Stimulated activated CD4-positive, alpha-beta T cell treated with anti-CD3 and anti-CD28 coated beads, Interleukin-1b, Interleukin-23, amount 100 ng/mL, for 4 hours (primary cell): ENCODE results near the gene CSK.

ENCODE experiments used
- DNase-seq, 2 donors: peaks; one replicate each; pipeline ENCODE4 v3.0.0-alpha.2; 2020; ENCODE audit warnings: low read depth in 2 of 2

The CSK gene

GRCh38 chr15:74801311-74801997, 19.6 kb downstream of the CSK start:
- DNase-seq, result no peak

DNA sequence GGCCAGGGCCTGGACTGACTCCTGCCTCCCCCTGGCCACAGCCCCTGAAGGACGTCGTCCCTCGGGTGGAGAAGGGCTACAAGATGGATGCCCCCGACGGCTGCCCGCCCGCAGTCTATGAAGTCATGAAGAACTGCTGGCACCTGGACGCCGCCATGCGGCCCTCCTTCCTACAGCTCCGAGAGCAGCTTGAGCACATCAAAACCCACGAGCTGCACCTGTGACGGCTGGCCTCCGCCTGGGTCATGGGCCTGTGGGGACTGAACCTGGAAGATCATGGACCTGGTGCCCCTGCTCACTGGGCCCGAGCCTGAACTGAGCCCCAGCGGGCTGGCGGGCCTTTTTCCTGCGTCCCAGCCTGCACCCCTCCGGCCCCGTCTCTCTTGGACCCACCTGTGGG, 20.4 kb downstream of the CSK start:
- DNase-seq, result no peak

- DNase-seq, result no peak
Observed at GRCh38 chr15:74802862-74803447, 21.1 kb downstream of the CSK start.

DNA sequence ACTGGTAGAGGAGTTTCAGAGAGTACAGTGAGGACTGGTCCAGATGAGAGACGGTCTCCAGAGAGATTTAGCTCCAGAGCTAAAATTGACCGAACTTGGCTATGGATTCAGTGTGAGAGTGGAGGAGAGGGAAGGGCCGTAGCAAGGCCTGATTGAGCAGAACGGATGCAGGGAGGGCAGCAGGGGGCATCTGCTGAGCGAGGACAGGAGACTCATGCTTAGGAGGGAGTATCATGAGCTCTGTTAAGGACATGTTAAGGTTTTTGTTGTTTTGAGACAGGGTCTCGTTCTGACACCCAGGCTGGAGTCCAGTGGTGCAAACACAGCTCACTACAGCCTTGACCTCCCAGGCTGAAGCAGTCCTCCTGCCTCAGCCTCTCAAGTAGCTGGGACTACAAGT, 23.1 kb downstream of the CSK start:
- DNase-seq, result no peak

- DNase-seq, result no peak
Observed at GRCh38 chr15:74807282-74807681, 25.4 kb downstream of the CSK start.

DNA sequence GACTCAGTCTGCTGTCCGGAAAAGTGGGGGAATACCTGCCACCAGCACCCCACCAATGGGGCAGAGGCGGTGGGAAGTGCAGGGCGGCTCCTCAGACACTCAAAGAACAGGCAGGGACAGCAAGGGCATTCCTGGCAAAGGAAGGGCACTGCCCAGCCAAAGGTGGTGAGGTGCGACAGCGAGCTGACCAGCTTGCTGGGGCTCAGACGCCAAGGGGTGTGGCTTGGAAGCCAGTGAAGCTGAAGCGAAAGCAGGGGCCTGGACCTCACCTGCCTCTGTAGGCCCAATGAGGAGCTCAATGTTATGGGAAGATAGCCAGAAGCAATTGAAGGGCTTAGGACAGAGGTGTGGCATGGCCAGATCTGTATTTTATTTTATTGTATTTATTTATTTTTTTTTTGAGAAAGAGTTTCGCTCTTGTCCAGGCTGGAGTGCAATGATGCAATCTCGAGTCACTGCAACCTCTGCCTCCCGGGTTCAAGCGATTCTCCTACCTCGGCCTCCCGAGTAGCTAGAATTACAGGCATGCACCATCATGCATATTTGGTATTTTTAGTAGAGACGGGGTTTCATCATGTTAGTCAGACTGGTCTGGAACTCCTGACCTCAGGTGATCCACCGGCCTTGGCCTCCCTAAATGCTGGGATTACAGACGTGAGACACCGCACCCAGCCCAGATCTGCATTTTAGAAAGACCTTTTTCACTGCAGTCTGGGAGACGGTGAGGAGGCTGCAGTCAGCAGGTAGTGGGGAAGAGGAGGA, 26.4 kb downstream of the CSK start:
- DNase-seq, result no peak

DNA sequence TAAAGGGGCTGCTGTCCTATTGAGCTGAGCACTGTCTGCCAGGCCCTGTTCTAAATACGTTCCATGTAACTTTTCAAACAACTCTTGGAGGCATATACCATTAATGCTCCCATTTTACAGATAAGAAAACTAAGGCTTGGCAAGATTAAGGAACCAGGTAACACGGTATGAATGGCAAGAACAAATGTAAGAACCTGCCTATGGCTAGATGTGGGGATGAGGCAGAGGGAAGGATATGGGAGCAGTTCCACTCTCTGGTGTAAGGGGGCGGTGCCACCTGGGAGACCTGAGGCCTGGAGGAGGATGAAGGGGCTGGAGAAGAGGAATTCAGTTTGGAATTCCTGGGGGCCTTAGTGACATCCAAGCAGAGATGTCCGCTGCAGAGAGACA, 27.0 kb downstream of the CSK start:
- no peak for DNase-seq

GRCh38 chr15:74809242-74809641, 27.4 kb downstream of the CSK start:
- DNase-seq, result no peak

DNA sequence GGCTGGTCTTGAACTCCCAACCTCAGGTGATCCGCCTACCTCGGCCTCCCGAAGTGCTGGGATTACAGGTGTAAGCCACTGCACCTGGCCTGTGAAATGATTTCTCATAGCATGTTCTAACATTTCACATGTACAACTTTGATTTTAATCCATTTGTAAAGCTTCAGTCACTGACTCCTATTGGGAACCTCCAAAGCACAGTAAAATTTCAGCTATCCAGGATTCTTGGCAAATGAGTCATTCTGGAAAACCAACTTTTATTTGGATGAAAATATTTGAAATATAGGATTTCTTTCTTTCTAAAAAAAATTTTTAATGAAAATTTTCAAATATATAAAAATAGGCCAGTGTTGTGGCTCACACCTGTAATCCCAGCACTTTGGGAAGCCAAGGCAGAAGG, 28.1 kb downstream of the CSK start:
- no peak for DNase-seq

- no peak for DNase-seq
Observed at GRCh38 chr15:74812533-74812932, 30.7 kb downstream of the CSK start, which contains the start of gene LMAN1L. Gene LMAN1L, plus strand, starts transcription at chr15:74812835. Its CDS starts 20 bp downstream, at chr15:74812855.

DNA sequence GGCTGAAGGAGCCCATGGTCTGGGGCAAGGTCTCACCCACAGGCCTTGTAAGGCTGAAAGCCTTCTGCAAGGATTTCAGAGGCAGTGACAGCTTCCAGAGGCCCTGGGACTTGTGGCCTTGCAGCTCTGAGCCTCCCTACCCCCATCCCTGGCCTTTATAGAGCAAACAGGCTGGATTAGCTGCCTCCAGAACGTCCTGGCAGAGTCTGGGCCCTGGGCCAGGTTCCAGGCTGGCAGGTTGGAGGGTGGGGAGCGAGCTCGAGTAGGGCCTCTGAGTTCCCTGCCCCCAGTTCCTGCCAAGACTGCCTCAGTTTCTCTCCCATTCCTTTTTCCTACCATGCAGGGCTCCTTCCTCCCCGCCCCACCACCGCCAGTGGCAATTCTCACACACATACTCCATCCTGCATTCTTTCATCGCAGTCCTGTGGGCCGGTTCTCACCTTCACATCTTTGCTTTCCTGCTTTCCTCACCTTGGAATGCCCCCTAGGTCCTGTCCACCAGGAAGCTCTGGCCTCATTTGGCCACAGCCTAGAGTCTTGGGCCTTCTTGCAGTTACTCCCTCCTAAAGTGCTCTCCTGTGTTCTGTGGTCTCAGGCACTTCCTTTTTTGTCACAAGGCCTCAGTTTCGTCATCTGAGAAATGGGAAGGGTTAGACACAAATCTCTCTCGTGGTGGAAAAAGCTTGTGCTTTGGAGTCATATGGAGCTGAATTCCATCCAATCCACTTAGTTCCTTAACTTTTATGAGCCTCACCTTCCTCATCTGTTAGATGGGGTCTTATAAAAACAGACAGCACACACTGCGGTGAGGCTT, 33.4 kb downstream of the CSK start:
- no peak for DNase-seq

DNA sequence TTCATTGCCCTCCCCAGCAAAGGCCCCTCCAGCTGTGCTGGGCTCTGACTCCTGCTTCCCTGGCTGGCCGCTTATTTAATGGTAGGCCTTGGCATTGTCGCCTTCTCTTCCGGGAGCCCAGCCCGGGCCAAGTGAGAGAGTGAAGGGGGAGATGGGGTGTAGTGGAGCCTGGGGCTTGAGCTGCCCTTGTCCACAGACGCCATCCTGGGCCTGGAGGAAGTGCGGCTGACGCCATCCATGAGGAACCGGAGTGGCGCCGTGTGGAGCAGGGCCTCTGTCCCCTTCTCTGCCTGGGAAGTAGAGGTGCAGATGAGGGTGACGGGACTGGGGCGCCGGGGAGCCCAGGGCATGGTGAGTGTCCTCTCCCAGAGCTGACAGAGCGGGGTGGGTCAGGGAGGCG, 34.1 kb downstream of the CSK start:
- DNase-seq, result no peak

DNA sequence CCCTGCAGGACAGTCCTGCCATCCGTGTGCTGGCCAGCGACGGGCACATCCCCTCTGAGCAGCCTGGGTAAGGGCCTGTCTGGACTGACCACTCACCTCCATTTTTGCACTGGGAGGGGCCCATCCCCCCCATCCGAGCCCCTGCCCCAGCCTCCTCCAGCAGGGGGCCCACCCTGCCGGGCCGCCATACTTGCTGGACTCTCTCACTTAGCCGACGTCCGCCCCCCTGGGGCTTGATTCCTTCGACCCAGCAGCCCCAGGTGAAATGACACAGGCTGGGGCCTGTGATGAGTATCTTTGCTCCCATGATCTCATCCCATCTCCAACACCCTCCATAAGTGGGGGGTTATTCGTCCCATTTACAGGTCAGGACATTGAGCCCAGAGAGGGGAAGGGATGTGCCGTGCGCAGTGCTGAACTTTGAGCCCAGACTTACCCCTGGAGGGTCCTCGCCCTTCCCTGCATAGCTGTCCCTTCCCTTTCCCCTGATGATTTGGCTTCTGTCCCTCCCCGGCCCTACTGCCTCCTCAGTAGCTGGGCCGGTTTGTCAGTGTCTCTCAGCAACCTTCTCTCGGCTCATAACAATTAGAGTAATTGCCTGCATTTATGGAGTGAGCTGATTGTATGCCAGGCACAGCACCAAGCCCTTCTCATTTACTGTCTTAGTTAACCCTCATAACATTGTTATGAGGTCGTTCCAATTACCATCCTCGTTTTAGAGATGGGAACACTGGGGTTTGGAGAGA, 34.9 kb downstream of the CSK start:
- DNase-seq, result no peak

GRCh38 chr15:74817370-74817737, 35.5 kb downstream of the CSK start:
- DNase-seq, result no peak

GRCh38 chr15:74820056-74820455, 38.2 kb downstream of the CSK start:
- no peak for DNase-seq

DNA sequence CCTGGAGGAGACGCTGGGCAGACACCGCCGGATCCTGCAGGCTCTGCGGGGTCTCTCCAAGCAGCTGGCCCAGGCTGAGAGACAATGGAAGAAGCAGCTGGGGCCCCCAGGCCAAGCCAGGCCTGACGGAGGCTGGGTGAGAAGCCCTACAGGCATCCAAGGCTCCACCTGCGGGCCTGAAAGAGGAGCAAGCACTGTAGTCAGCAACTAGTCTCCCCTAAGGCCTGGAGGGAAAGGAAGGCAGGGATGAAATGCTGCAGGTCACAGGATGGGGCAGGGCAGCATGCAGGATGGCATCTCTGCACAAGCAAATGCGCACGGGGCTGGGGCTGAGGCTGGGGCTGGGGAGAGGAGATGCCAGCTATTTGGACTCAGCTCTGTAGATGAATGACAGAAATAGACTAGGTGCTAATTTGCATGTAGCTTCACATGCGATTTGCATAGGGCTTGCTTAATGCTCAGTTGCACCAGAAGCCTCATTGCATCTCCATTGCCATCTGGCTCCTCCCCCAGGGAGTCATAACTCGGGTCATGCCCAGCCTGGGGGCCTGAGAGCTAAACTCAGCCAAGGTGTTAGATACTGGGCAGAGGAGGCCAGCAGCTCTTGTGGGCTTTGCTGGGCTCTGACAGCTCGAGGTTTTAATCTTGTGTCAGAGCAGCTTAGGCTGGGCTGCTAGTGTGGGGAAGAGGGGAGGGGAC, 39.4 kb downstream of the CSK start:
- DNase-seq, result no peak

DNA sequence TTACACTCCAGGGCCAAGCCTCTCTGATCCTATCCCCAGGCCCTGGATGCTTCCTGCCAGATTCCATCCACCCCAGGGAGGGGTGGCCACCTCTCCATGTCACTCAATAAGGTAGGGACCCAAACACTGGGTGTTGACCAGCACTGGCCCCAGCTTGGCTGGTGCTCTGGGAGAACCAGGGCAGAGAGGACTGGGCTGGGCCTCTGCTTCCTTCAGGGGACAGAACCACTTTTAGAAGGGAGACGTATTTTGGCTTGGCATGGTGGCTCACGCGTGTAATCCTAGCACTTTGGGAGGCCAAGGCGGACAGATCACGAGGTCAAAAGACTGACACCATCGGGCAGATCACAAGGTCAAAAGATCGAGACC, 39.9 kb downstream of the CSK start:
- DNase-seq, result no peak

DNA sequence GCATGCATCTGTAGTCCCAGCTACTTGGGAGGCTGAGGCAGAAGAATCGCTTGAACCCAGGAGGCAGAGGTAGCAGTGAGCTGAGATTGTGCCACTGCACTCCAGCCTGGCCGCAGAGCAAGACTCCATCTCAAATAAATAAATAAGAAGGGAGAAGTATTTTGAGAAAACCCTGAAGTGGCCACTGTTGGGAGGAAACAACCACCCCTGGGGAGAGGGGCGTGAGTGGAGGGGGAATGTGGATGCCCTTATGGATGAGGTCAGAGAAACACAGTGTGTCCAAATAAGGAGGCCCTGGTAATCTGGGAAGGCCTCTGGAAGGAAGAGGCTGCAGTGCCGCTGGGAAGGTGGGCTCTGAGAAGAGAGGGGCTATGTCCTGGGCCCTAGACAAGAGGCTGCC, 40.4 kb downstream of the CSK start:
- DNase-seq, result no peak

GRCh38 chr15:74823324-74823723, 41.4 kb downstream of the CSK start:
- no peak for DNase-seq

- no peak for DNase-seq
Observed at GRCh38 chr15:74824976-74825375, 43.1 kb downstream of the CSK start.

- no peak for DNase-seq
Observed at GRCh38 chr15:74825866-74826265, 44.0 kb downstream of the CSK start.
